Measurements from ENCODE around the gene HCFC1R1.

HCFC1R1 gene

GRCh38 chr16:3029491-3030221, 5.9 kb upstream of the HCFC1R1 start:
- Histone ChIP-seq H3K9ac (ENCODE audit: low read length) (peak overlapping the region; percentile 26), H3K9me3 (ENCODE audit: control insufficient read depth, low read length) (no peaks in the 10 kb centered on the region), H3K4me3 (ENCODE audit: low read length) (peak overlapping the region; percentile 57), H3K4me1 (ENCODE audit: control insufficient read depth, insufficient read depth, low read length) (peaks cover 7% of the 10 kb centered on the region), H3K27me3 (replicated peaks; ENCODE audit: control insufficient read depth, insufficient read depth, low read length) (peaks cover 25% of the 10 kb centered on the region), H3K36me3 (ENCODE audit: control insufficient read depth, insufficient read depth, low read length, severe bottlenecking) (peaks cover 18% of the 10 kb centered on the region)
- no peak for DNase-seq (ENCODE audit: low read depth)

GRCh38 chr16:3028716-3029319, 5.1 kb upstream of the HCFC1R1 start:
- H3K4me3 ChIP-seq (ENCODE audit: low read length): no peak overlapping the region
- no peak for DNase-seq (ENCODE audit: low read depth)
- H3K27me3 ChIP-seq (replicated peaks; ENCODE audit: control insufficient read depth, insufficient read depth, low read length): peaks cover 17% of the 10 kb centered on the region
- H3K36me3 ChIP-seq (ENCODE audit: control insufficient read depth, insufficient read depth, low read length, severe bottlenecking): peaks cover 18% of the 10 kb centered on the region
- H3K4me1 ChIP-seq (ENCODE audit: control insufficient read depth, insufficient read depth, low read length): peaks cover 7% of the 10 kb centered on the region
- no peak overlapping the region for H3K9ac ChIP-seq (ENCODE audit: low read length)
- H3K9me3 ChIP-seq (ENCODE audit: control insufficient read depth, low read length): no peaks in the 10 kb centered on the region

- Histone ChIP-seq H3K4me1 (ENCODE audit: control insufficient read depth, insufficient read depth, low read length) (peaks cover 11% of the 10 kb centered on the region), H3K4me3 (ENCODE audit: low read length) (no peak overlapping the region), H3K36me3 (ENCODE audit: control insufficient read depth, insufficient read depth, low read length, severe bottlenecking) (peaks cover 18% of the 10 kb centered on the region), H3K9ac (ENCODE audit: low read length) (no peak overlapping the region), H3K27me3 (replicated peaks; ENCODE audit: control insufficient read depth, insufficient read depth, low read length) (peaks cover 11% of the 10 kb centered on the region), H3K9me3 (ENCODE audit: control insufficient read depth, low read length) (no peaks in the 10 kb centered on the region)
- DNase-seq (ENCODE audit: low read depth): peak; percentile 67
Measured at GRCh38 chr16:3027983-3028715, 4.4 kb upstream of the HCFC1R1 start.

- H3K36me3 ChIP-seq (ENCODE audit: control insufficient read depth, insufficient read depth, low read length, severe bottlenecking): peaks cover 18% of the 10 kb centered on the region
- H3K9me3 ChIP-seq (ENCODE audit: control insufficient read depth, low read length): no peaks in the 10 kb centered on the region
- H3K4me3 ChIP-seq (ENCODE audit: low read length): no peak overlapping the region
- H3K27me3 ChIP-seq (replicated peaks; ENCODE audit: control insufficient read depth, insufficient read depth, low read length): peaks cover 5% of the 10 kb centered on the region
- DNase-seq (ENCODE audit: low read depth): no peak
- peaks cover 18% of the 10 kb centered on the region for H3K4me1 ChIP-seq (ENCODE audit: control insufficient read depth, insufficient read depth, low read length)
- H3K9ac ChIP-seq (ENCODE audit: low read length): no peak overlapping the region
Measured at GRCh38 chr16:3027489-3027795, 3.7 kb upstream of the HCFC1R1 start.

- H3K27me3 ChIP-seq (replicated peaks; ENCODE audit: control insufficient read depth, insufficient read depth, low read length): no peaks in the 10 kb centered on the region
- H3K4me3 ChIP-seq (ENCODE audit: low read length): no peak overlapping the region
- no peak for DNase-seq (ENCODE audit: low read depth)
Measured at GRCh38 chr16:3026609-3027488, 3.1 kb upstream of the HCFC1R1 start.

GRCh38 chr16:3026003-3026378, 2.2 kb upstream of the HCFC1R1 start:
- H3K4me1 ChIP-seq (ENCODE audit: control insufficient read depth, insufficient read depth, low read length): peaks cover 27% of the 10 kb centered on the region
- H3K9me3 ChIP-seq (ENCODE audit: control insufficient read depth, low read length): no peaks in the 10 kb centered on the region
- DNase-seq (ENCODE audit: low read depth): no peak
- peaks cover 18% of the 10 kb centered on the region for H3K36me3 ChIP-seq (ENCODE audit: control insufficient read depth, insufficient read depth, low read length, severe bottlenecking)
- no peak overlapping the region for H3K9ac ChIP-seq (ENCODE audit: low read length)
- H3K27me3 ChIP-seq (replicated peaks; ENCODE audit: control insufficient read depth, insufficient read depth, low read length): no peaks in the 10 kb centered on the region
- H3K4me3 ChIP-seq (ENCODE audit: low read length): no peak overlapping the region

More at GRCh38 chr16:3026609-3027488, 3.1 kb upstream of the HCFC1R1 start:
- H3K36me3 ChIP-seq (ENCODE audit: control insufficient read depth, insufficient read depth, low read length, severe bottlenecking): peaks cover 18% of the 10 kb centered on the region
- no peak overlapping the region for H3K9ac ChIP-seq (ENCODE audit: low read length)
- H3K4me1 ChIP-seq (ENCODE audit: control insufficient read depth, insufficient read depth, low read length): peaks cover 23% of the 10 kb centered on the region
- no peaks in the 10 kb centered on the region for H3K9me3 ChIP-seq (ENCODE audit: control insufficient read depth, low read length)

GRCh38 chr16:3025032-3026002, 1.6 kb upstream of the HCFC1R1 start:
- Histone ChIP-seq H3K36me3 (ENCODE audit: control insufficient read depth, insufficient read depth, low read length, severe bottlenecking) (peaks cover 18% of the 10 kb centered on the region), H3K4me3 (ENCODE audit: low read length) (no peak overlapping the region), H3K9ac (ENCODE audit: low read length) (no peak overlapping the region), H3K4me1 (ENCODE audit: control insufficient read depth, insufficient read depth, low read length) (peaks cover 27% of the 10 kb centered on the region), H3K9me3 (ENCODE audit: control insufficient read depth, low read length) (no peaks in the 10 kb centered on the region), H3K27me3 (replicated peaks; ENCODE audit: control insufficient read depth, insufficient read depth, low read length) (no peaks in the 10 kb centered on the region)
- no peak for DNase-seq (ENCODE audit: low read depth)

- peak overlapping the region; percentile 96 for H3K4me3 ChIP-seq (ENCODE audit: low read length)
- peaks cover 4% of the 10 kb centered on the region for H3K27me3 ChIP-seq (replicated peaks; ENCODE audit: control insufficient read depth, insufficient read depth, low read length)
- H3K9me3 ChIP-seq (ENCODE audit: control insufficient read depth, low read length): no peaks in the 10 kb centered on the region
- H3K9ac ChIP-seq (ENCODE audit: low read length): peak overlapping the region; percentile 100
- H3K4me1 ChIP-seq (ENCODE audit: control insufficient read depth, insufficient read depth, low read length): peaks cover 23% of the 10 kb centered on the region
- peak; percentile 70 for DNase-seq (ENCODE audit: low read depth)
- H3K36me3 ChIP-seq (ENCODE audit: control insufficient read depth, insufficient read depth, low read length, severe bottlenecking): peaks cover 18% of the 10 kb centered on the region
Measured at GRCh38 chr16:3023415-3023668, 400 bp downstream of the HCFC1R1 start.

GRCh38 chr16:3022684-3023414, 893 bp downstream of the HCFC1R1 start:
- peak overlapping the region; percentile 100 for H3K9ac ChIP-seq (ENCODE audit: low read length)
- peak overlapping the region; percentile 96 for H3K4me3 ChIP-seq (ENCODE audit: low read length)
- H3K36me3 ChIP-seq (ENCODE audit: control insufficient read depth, insufficient read depth, low read length, severe bottlenecking): peaks cover 18% of the 10 kb centered on the region
- DNase-seq (ENCODE audit: low read depth): peak; percentile 33
- H3K4me1 ChIP-seq (ENCODE audit: control insufficient read depth, insufficient read depth, low read length): peaks cover 23% of the 10 kb centered on the region
- H3K9me3 ChIP-seq (ENCODE audit: control insufficient read depth, low read length): no peaks in the 10 kb centered on the region
- H3K27me3 ChIP-seq (replicated peaks; ENCODE audit: control insufficient read depth, insufficient read depth, low read length): peaks cover 7% of the 10 kb centered on the region

GRCh38 chr16:3022208-3022683, 1.5 kb downstream of the HCFC1R1 start:
- H3K9ac ChIP-seq (ENCODE audit: low read length): peak overlapping the region; percentile 100
- DNase-seq (ENCODE audit: low read depth): peak; percentile 97

More at GRCh38 chr16:3022208-3022683, 1.5 kb downstream of the HCFC1R1 start:
- Histone ChIP-seq H3K4me3 (ENCODE audit: low read length) (peak overlapping the region; percentile 96), H3K9me3 (ENCODE audit: control insufficient read depth, low read length) (no peaks in the 10 kb centered on the region), H3K27me3 (replicated peaks; ENCODE audit: control insufficient read depth, insufficient read depth, low read length) (peaks cover 7% of the 10 kb centered on the region), H3K4me1 (ENCODE audit: control insufficient read depth, insufficient read depth, low read length) (peaks cover 23% of the 10 kb centered on the region), H3K36me3 (ENCODE audit: control insufficient read depth, insufficient read depth, low read length, severe bottlenecking) (peaks cover 16% of the 10 kb centered on the region)

All from adipocyte (in vitro differentiated cells).